GM18499 (cell line): ENCODE measurements around the gene MEMO1.
"Not testable (repeated sequence)": the region's sequence is repeated elsewhere in the genome, so short reads cannot be mapped to it uniquely, and the experiment has no call there.

Source experiments
- ATAC-seq: cut with Tn5 transposase; IDR thresholded peaks from one replicate; pipeline ENCODE4 v1.9.1; 2021; ENCODE audit warnings: moderate number of reproducible peaks; ENCODE audit not compliant: insufficient read depth, unreplicated experiment

MEMO1 gene

DNA sequence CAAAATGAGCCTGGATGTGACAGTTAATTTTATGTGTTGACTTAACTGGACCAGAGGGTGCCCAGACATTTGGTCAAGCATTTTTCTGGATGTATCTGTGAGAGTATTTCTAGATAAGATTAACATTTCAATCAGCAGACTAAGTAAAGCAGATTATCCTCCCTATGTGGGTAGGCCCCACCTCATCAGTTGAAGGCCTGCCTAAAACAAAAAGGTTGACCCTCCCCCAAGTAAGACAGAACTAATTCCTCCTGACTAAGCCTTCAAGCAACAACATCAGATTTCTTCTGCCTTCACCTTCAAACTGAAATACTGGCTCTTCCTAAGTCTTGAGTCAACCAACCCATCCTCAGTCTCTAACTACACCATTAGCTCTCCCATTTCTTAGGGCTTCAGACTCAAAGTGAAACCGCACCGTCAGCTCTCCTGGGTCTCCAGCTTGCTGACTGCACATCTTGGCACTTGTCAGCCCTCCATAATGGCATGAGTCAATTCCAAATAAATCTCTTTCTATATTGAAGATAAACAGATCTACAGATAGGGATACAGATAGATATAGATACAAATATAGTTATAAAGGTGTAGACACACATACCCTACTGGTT is 47.9 kb downstream of the MEMO1 start:
- ATAC-seq = no peak

DNA sequence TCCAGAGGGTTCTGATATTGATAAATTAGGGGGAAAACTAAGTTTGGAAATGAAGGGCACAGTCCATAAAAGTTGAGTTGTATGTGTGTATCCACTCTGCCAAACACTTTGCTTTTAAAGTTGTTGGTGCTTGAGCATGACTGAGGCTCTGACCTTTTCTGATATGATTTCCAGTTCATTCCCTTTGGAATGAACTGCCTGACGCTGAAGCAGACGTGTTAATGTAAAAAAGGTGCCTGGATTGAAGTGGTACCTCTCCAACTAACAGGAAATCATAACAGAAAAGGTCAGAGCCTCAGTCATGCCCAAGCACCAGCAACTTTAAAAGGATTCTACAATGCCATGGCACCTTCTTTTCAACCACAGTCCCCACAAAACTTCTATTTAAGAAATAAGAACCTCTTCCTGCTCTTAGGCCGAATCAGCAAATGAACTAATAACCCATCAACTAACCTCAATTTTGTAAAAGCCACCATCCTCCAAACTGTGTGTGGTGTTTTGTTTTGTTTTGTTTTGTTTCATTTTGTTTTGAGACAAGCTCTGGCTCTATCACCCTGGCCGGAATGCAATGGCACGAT is 52.6 kb downstream of the MEMO1 start:
- ATAC-seq = no peak

GRCh38 chr2:31957354-31958139 is 53.3 kb downstream of the MEMO1 start:
- ATAC-seq = no peak

- not testable (repeated sequence) for ATAC-seq
These were observed 53.9 kb downstream of the MEMO1 start for GRCh38 chr2:31956934-31957333.

- no peak for ATAC-seq
These were observed 54.5 kb downstream of the MEMO1 start for GRCh38 chr2:31956312-31956711.

GRCh38 chr2:31953095-31953494 is 57.7 kb downstream of the MEMO1 start:
- ATAC-seq = not testable (repeated sequence)

DNA sequence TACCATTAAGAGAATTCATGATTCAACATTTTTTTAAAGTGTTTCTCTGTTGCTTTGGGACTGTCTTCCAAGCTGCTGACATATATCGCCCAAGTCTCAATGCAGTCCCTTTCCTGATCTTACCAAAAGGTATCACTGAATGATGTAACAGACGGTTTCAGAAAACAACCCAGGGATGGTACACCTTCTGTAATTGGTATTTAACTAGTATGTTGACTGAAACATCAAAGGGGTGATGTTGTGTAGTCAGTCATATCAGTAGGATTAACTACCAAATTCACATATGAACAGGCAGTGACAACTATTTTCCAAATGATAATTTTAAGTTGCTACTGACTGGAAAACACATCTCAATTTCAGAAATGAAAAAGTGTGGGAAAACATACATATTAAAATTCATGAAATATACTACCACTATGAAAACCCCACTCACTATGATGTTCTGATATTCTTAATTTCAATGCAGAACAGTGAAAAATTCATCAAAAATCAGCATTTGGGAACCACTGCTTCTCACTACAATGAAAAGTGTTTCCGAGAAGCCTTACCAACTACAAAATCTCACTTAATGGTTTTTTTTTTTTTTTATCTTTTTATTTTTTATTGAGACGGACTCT is 59.8 kb downstream of the MEMO1 start:
- no peak for ATAC-seq

DNA sequence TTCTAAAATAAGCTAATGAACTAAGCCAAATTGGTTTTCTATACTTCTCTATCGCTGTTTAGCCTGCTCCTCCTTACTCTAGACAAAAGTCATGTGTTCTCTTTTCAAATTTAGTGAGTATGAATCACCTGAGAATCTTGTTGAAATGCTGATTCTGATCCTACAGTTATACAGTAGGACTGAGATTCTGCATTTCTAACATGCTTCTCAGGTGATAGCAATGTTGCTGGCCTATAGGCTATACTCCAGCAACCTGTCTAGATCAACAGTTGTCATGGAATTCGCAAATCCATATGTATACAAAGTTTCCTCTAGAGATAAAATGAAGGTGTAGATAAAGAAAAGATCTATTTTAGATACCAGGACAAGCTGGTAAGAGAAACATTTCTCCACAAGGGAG is 62.9 kb downstream of the MEMO1 start:
- no peak for ATAC-seq

- no peak for ATAC-seq
These were observed 64.0 kb downstream of the MEMO1 start for GRCh38 chr2:31946838-31947237.

- no peak for ATAC-seq
These were observed 65.3 kb downstream of the MEMO1 start for GRCh38 chr2:31945572-31945935.

DNA sequence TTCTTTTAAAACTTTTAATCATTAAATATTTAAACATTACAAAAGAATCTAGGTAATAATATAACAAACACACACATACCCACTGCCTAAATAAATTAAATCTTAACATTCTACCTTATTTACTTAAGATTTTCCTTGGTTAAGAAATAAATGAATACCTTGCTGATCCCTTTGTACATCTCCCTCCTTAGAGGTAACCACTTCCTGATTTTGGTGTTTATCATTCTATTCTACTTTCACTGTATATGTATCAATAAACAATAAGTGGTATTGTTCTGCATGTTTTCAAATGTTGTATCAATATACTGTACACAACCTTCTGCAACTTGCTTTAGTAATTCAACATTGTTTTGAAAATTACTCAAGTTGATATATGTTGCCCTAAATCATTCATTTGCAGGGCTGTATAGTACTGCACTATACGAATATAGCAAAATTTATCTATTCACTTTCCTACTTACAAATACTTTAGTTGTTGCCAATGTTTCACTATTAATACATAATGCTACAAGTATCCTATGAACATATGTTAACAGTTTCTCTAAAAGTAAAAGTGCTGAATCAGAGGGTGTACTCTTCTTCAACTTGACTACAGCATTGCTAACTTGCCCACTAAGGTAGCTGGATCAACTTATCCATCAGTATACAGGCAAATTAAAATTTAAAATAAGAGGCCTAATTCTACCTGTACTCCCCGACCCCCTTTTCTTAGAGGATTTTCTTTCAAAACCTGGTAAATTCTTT is 65.8 kb downstream of the MEMO1 start:
- no peak for ATAC-seq

GRCh38 chr2:31943636-31944225 is 67.1 kb downstream of the MEMO1 start:
- ATAC-seq = no peak

DNA sequence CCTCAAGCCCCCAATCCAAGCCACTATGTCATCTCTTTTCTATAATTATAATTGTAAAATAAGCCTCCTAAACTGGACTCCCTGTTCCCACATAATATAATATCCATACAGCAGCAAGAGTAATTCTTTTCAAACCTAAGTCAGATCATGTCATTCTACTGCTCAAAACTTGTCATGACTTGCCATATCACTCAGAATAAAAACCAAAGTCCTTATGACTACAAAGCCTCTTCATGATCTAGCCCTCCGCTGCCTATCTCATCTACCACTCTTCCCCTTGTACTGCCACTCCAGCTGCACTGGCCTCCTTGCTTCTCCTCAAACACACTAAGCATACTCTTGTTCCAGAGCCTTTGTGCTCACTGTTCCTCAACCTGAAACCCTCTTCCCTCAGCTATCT is 69.9 kb downstream of the MEMO1 start:
- no peak for ATAC-seq

DNA sequence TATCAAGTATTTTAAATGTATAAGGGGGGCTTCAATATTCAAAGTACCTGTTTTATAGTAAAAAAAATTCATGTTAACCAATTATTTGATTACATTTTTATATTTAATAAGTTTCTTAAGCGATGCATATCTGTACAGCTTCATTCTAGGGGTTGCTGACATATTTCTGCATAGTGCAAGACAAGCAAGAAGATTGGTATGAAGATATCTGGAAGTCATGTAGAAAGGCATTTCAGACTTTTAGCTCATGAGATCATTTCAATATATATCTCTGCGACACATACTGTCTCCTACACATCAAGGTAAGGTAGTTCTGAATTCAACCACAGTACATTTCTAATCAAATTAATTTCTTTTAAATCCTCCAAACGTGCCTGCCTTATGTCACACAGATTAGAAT is 73.1 kb downstream of the MEMO1 start:
- ATAC-seq = no peak

- ATAC-seq = no peak
These were observed 75.4 kb downstream of the MEMO1 start for GRCh38 chr2:31935370-31935769.

- no peak for ATAC-seq
These were observed 77.7 kb downstream of the MEMO1 start for GRCh38 chr2:31933066-31933465.

DNA sequence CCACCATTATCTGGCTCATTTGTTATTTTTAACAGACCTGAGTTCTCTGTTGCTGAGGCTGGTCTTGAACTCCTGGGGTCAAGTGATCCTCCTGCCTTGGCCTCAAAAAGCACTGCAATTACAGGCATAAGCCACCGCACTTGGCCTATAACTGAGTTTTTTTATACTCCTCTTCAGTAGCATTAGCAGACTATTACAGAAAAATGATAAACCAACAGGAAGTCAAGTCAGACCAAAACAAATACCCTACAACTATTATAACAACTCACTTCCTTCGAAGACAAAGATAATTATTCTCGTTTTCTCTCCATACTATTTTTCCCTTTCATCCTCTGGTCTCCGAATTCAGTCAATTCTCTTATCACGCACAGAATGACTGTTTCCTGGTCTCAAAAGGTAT is 78.2 kb downstream of the MEMO1 start:
- no peak for ATAC-seq

- ATAC-seq = no peak
These were observed 78.9 kb downstream of the MEMO1 start for GRCh38 chr2:31931916-31932315.

- ATAC-seq = no peak
These were observed 85.3 kb downstream of the MEMO1 start for GRCh38 chr2:31925517-31925916.

DNA sequence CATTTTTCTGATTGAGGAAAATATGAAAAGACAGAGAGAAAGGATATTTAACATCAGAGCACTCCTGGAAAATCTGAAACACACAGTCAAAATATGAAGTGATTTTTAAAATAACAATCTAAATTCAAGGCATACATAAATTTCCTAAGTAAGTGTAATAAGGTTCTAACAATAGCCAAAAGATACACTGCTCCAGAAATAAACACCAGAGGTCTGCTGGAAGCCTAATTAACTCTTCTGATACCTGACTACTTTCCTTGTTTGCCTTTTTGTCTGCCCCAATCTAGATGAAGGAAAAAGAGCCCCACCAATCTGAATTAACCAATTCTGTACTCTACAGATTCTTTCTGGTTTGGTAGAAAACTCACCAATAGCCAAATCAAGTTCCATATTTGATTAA is 87.1 kb downstream of the MEMO1 start:
- no peak for ATAC-seq
